HG03139 (cell line): ENCODE results near the gene SYCP2L.
"Not testable (repeated sequence)": the region's sequence is repeated elsewhere in the genome, so short reads cannot be mapped to it uniquely, and the experiment has no call there.

Experiments
- ATAC-seq: cut with Tn5 transposase; IDR thresholded peaks from one replicate; pipeline ENCODE4 v1.9.1; 2021; ENCODE audit not compliant: unreplicated experiment

SYCP2L gene

GRCh38 chr6:10954590-10955010 lies 67.7 kb downstream of the SYCP2L start:
- peak; percentile 71 for ATAC-seq

DNA sequence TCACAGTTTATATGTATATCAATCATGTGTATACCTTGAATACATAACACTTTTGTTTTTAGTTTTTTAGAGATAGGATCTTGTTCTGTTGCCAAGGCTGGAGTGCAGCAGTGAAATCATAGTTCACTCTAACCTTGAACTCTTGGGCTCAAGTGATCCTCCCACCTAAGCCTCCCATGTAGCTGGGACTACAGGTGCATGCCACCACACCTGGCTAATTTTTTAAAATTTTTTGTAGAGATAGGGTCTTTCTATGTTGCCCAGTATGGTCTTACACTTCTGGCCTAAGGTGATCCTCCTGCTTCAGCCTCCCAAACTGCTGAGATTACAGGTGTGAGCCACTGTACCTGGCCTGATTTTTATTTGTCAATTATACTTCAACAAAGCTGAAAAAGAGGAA lies 69.9 kb downstream of the SYCP2L start:
- no peak for ATAC-seq

- ATAC-seq = no peak
Observed at GRCh38 chr6:10957414-10957886, 70.6 kb downstream of the SYCP2L start.

DNA sequence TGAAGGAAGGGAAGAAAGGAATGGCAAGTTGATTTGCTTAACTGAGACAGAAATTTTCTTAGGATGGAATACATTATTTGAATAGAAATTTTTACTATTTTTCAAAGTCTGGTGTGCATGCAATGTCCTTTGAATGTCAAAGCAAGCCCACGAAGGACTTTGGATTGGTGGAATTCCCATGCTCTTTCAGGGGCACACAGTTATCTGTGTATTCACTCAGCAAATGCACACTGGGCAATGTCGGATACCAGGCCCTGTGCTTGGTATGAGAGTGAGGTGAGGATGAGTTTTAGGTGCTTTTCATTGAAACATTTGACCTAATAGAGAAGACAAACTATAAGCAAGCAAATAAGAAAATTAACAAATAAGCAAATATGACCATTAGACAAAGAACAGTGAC lies 73.3 kb downstream of the SYCP2L start:
- ATAC-seq = no peak

DNA sequence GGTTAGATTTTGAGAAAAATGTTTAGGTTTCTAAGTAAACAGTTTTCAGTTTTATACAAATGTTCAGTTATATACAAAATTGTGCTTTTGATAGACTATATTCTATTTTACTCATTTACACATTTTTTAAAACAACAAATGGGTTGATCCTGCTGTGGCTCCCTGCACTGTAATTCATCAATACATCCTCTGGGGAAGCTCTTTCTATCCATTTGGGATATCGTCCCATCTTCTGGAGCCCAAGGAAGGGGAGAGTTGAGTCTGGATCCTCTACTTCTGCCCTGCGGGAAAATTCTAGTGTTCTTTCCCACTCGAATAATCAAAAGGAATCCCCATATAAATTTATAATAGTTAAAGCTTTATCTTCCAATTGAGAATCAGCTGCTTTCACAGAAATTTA lies 75.0 kb downstream of the SYCP2L start:
- no peak for ATAC-seq

GRCh38 chr6:10962673-10963072 lies 75.8 kb downstream of the SYCP2L start:
- ATAC-seq = no peak

DNA sequence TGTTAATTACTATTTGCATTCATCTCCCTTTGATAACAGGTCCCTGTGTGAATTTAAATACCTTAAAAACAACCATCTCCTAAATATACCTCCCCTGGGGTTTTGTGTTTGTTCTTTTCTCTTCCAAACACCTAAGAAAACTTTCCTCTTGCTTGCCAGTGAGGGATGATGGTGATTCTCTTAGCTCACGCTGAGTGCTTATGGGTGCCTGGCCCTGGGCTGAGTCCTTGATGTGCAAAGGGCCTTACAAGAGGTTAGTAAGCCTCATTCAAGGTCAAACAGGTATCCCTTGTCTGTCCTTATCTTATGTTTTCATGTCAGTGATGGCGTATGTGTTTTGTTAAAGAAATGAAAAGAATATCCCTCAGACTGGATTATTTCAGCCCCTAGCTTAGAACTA lies 76.3 kb downstream of the SYCP2L start:
- no peak for ATAC-seq

DNA sequence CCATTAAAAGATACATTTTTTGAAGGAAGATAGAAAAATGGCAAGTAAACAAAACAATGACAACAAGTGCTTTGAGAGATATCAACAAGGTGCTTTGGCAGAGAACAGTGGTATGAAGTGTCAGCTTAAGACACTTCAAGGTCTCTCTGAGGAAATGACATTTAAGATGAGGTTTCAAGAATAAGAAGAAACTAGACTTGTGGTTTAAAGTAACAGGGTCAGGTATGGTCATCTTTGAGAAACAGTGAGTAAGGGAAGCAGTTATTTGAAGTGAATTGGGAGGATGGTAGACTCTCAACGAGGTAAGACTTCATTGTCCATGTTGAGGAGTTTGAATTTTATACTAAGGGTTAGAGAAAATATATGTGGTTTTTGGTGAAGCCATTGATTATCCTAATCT lies 77.8 kb downstream of the SYCP2L start:
- ATAC-seq = peak; percentile 68

DNA sequence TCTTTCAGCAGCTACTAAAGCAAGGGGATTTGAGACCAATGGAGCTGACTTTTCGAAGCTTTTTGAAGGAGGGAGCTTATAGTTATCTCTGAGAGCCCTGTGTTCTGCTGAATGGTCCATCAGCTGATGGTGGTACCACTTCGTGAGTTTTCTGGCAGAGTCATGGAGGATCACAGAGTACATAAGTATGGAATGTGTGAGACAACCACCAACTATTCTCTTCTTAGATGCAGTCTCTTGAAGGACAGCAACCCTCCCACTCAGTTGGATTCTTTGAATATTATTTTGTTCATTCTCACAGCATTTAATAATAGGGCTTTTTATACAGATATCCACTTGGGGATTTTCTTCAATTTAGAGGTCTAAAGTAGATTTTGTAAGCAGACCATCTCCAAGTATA lies 81.9 kb downstream of the SYCP2L start:
- no peak for ATAC-seq

- ATAC-seq = no peak
Observed at GRCh38 chr6:10970731-10971130, 83.9 kb downstream of the SYCP2L start.

GRCh38 chr6:10972196-10972595 lies 85.3 kb downstream of the SYCP2L start:
- ATAC-seq = no peak

DNA sequence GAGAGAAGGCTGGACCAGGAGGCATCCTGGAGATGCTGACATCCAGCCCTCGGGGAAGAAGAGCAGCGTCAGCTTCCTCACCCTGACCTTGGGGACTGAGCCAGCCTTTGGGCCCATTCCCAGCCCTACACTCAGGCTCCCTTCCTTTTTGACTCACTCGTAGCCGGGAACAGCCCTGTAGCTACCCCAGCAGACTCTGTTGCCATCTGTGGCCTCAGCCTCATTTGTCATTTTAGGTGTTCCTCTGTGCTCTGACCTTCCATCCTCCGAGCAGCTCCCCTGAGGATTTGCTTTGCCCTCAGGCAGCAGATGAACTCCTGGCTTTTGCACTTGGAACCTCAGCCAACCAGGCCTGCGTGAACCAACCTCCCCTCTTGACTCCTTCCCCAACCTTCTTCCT lies 89.7 kb downstream of the SYCP2L start:
- ATAC-seq = no peak

- ATAC-seq = no peak
Observed at GRCh38 chr6:10977231-10977968, 90.5 kb downstream of the SYCP2L start.

- ATAC-seq = no peak
Observed at GRCh38 chr6:10979603-10980002, 92.8 kb downstream of the SYCP2L start.

DNA sequence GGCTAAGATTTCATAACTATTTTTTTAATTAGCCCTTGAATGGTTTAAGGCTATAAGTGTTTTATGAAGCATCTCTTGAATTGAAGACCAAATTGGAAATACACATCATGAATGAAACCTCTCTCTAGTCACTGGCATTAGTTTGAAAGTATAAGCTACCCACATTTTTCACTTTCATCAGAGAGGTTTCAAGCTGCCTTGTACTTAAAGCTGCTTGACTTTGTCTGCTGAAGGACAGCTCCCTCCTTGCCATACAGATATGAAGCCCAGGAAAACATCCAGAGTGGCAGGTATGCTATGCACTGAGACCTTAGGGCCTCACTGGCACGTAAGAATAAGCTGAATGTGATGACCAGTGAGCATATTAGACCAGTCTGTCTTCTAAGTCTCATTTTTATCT lies 94.6 kb downstream of the SYCP2L start:
- ATAC-seq = no peak

DNA sequence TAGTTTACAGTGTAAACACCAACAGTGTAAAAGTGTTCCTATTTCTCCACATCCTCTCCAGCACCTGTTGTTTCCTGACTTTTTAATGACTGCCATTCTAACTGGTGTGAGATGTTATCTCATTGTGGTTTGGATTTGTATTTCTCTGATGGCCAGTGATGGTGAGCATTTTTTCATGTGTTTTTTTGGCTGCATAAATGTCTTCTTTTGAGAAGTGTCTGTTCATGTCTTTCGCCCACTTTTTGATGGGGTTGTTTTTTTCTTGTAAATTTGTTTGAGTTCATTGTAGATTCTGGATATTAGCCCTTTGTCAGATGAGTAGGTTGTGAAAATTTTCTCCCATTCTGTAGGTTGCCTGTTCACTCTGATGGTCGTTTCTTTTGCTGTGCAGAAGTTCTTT lies 98.1 kb downstream of the SYCP2L start:
- not testable (repeated sequence) for ATAC-seq

DNA sequence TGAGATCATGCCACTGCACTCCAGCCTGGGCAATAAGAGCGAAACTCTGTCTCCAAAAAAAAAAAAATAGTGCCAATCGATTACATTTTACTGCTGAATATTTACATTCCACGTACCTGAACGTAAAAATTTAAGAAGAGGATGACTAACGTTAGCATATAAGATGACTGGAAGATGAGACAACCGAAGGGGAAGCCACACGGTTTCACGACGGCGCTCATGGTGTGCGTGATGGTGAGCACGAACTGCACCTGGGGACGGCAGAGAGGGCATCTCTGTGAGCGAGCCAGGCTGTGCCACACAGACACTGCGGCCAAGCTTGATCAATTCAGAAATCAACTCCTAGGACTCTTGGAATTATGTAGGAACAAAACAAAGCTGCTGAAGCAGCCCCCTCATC lies 102.7 kb downstream of the SYCP2L start:
- no peak for ATAC-seq

DNA sequence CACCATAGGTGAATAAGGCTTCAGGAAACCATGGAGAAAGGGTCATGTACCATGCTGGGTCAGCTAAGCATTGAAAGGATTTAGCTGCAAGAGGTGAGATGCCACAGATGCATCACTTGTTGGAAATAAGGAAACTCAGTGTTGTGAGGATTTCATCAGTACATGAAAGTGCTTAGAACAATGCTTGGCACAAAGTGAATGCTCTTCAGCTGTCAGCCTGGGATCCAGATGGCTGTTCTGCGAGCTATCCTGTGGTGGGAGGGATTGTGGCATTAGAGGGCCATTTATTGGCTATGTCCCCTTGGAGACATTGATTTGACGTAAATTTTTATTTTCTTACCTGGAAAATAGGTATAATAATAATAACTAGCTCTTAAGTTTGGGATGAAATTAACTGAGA lies 104.3 kb downstream of the SYCP2L start:
- ATAC-seq = no peak

- ATAC-seq = no peak
Observed at GRCh38 chr6:10993896-10994295, 107.0 kb downstream of the SYCP2L start.

DNA sequence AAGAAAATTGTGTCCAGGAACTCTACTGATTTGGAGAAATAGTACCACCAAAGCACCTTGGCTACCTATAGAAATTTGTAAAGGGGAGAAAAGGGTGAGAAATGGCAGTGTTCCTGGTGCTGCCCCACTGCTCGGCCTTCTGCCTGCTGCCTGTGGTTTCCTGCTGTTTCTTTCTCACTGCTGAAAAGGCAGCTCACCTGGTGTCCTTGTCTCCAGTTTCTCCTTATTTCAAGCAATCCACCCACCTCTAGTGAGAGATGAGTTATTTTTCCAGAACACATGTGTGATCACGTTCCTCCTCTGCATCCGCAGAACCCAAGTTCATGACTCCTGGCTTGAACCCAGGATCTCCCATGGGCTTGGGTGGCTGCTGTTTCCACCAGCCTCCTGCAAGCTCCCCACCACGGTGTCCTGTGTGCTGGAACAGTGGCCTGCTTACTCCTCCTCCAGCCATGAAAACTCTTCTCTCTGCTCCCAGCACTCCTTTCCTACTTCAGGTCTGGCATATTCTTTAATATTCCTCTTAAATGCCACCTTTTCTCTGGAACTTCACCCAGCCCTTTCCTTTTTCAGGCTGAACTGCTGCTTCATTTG lies 108.4 kb downstream of the SYCP2L start:
- ATAC-seq = no peak

GRCh38 chr6:10999994-11000393 lies 113.1 kb downstream of the SYCP2L start:
- no peak for ATAC-seq

DNA sequence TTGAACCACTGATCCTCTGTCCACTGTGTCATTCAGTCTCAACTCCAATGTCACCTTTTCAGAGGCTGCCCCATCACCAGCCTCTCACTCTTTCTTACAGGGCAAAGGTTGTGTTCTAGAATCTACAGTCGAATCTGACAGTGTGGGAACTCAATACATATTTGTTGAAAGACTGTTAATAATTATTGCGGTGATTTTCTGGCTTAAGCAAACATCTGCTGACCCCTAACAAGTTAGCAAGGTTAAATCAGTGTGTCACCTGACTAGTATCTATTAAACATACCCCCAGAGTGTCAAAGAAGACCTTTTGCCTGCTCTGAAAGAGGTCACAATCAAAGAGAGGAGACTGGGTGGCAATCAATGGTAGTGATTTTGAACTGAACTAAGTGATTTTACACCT lies 115.3 kb downstream of the SYCP2L start:
- no peak for ATAC-seq

- not testable (repeated sequence) for ATAC-seq
Observed at GRCh38 chr6:11003297-11003696, 116.4 kb downstream of the SYCP2L start.
